Vagina (tissue), 2 donors: ENCODE measurements around the gene ADGRV1. TPM values are rescaled to one million over a fixed set of nuclear protein-coding genes. Genes with fewer than 3 reads are reported as not detected.

Source experiments
- DNase-seq, 2 donors: peaks; one replicate each; pipeline ENCODE4 v3.0.0-alpha.2; 2017; ENCODE audit errors: extremely low spot score in 2 of 2
- H3K27ac ChIP-seq: fragments of 200-600 bp; sonication (generic); one replicate; pipeline ENCODE4 v1.5.1; 2019
- H3K27me3 ChIP-seq: fragments of 200-600 bp; sonication (generic); one replicate; pipeline ENCODE4 v1.5.1; 2019
- H3K36me3 ChIP-seq, 2 donors: fragments of 200-600 bp; sonication (generic); one replicate each; pipeline ENCODE4 v1.5.1; 2017 to 2019
- H3K4me1 ChIP-seq: fragments of 200-600 bp; sonication (generic); one replicate; pipeline ENCODE4 v1.5.1; 2019
- H3K4me3 ChIP-seq, 2 donors: fragments of 200-600 bp; sonication (generic); 1 replicate in 1 of 2; 2 replicates in 1 of 2; pipeline ENCODE4 v1.5.1; 2016 to 2019
- H3K9me3 ChIP-seq: fragments of 200-600 bp; sonication (generic); one replicate; pipeline ENCODE4 v1.5.1; 2019
- CTCF ChIP-seq, 3 experiments: fragments of 450-650 bp in 2 of 3; fragments of 200-600 bp in 1 of 3; sonication (generic) in 1 of 3; IDR thresholded peaks; one replicate each; pipeline ENCODE4 v1.5.1; 2017 to 2019; ENCODE audit warnings: antibody characterized with exemption in 3 of 3, mild to moderate bottlenecking in 2 of 3, moderate library complexity in 2 of 3
- POLR2A ChIP-seq, 2 donors: fragments of 450-650 bp; IDR thresholded peaks; one replicate each; pipeline ENCODE4 v1.6.1; 2017; ENCODE audit warnings: antibody characterized with exemption in 2 of 2, mild to moderate bottlenecking in 2 of 2, moderate library complexity in 2 of 2
- POLR2AphosphoS5 ChIP-seq, 2 donors: sonication (generic); formaldehyde crosslinking; IDR thresholded peaks; one replicate each; pipeline ENCODE4 v1.9.0; 2017; ENCODE audit warnings: antibody characterized with exemption in 2 of 2, mild to moderate bottlenecking in 2 of 2, low read depth in 1 of 2; ENCODE audit not compliant: insufficient read depth in 1 of 2
- intact Hi-C: fragments of 100-400 bp; cut with DNase I; formaldehyde crosslinking; loops from one replicate; pipeline ENCODE4 v1.15.1; 2023
- total RNA-seq: library from RNA; depleted of rRNA; stranded (reverse); fragments of >200 nt; gene quantifications from one replicate; pipeline ENCODE4 v1.2.3, GENCODE V29; 2016

The ADGRV1 gene
- total RNA-seq, 1 donor from 2014 or later: 10.6 TPM

- H3K27ac ChIP-seq: no peak overlapping the region
- no peaks in the 10 kb centered on the region for H3K9me3 ChIP-seq
- intact Hi-C loops: no loop called here
- no peaks in the 10 kb centered on the region for H3K27me3 ChIP-seq
- no peaks in the 10 kb centered on the region for H3K4me1 ChIP-seq
- no peak overlapping the region for H3K4me3 ChIP-seq
- no peaks in the 10 kb centered on the region for H3K36me3 ChIP-seq
- TF ChIP-seq CTCF (IDR thresholded peaks at IDR 0.05) (no peak), POLR2AphosphoS5 (IDR thresholded peaks at IDR 0.05; ENCODE audit: insufficient read depth in 1 of 2, low read depth in 1 of 2) (no peak), POLR2A (IDR thresholded peaks at IDR 0.05) (no peak)
- DNase-seq: no peak
Observed at GRCh38 chr5:90741022-90741564, 182.5 kb downstream of the ADGRV1 start.

GRCh38 chr5:90746119-90746518 is 187.5 kb downstream of the ADGRV1 start:
- DNase-seq: no peak
- intact Hi-C loops: no loop called here
- Histone ChIP-seq H3K4me3 (no peak overlapping the region), H3K27ac (no peak overlapping the region), H3K27me3 (no peaks in the 10 kb centered on the region), H3K9me3 (no peaks in the 10 kb centered on the region), H3K36me3 (no peaks in the 10 kb centered on the region), H3K4me1 (no peaks in the 10 kb centered on the region)
- TF ChIP-seq CTCF (IDR thresholded peaks at IDR 0.05): no peak
- no peak for TF ChIP-seq POLR2AphosphoS5 (IDR thresholded peaks at IDR 0.05; ENCODE audit: insufficient read depth in 1 of 2, low read depth in 1 of 2)
- no peak for TF ChIP-seq POLR2A (IDR thresholded peaks at IDR 0.05)

GRCh38 chr5:90747175-90747574 is 188.6 kb downstream of the ADGRV1 start:
- Histone ChIP-seq H3K27me3 (no peaks in the 10 kb centered on the region), H3K27ac (no peak overlapping the region), H3K36me3 (no peaks in the 10 kb centered on the region), H3K4me3 (no peak overlapping the region), H3K4me1 (no peaks in the 10 kb centered on the region), H3K9me3 (no peaks in the 10 kb centered on the region)
- no peak for DNase-seq
- intact Hi-C loops: no loop called here
- TF ChIP-seq CTCF (IDR thresholded peaks at IDR 0.05) (no peak), POLR2AphosphoS5 (IDR thresholded peaks at IDR 0.05; ENCODE audit: insufficient read depth in 1 of 2, low read depth in 1 of 2) (no peak), POLR2A (IDR thresholded peaks at IDR 0.05) (no peak)

- Histone ChIP-seq H3K27me3 (no peaks in the 10 kb centered on the region), H3K4me1 (no peaks in the 10 kb centered on the region), H3K36me3 (no peaks in the 10 kb centered on the region), H3K4me3 (no peak overlapping the region), H3K9me3 (no peaks in the 10 kb centered on the region), H3K27ac (no peak overlapping the region)
- intact Hi-C loops: no loop called here
- no peak for TF ChIP-seq CTCF (IDR thresholded peaks at IDR 0.05)
- no peak for TF ChIP-seq POLR2AphosphoS5 (IDR thresholded peaks at IDR 0.05; ENCODE audit: insufficient read depth in 1 of 2, low read depth in 1 of 2)
- TF ChIP-seq POLR2A (IDR thresholded peaks at IDR 0.05): no peak
- no peak for DNase-seq
Observed at GRCh38 chr5:90747693-90748092, 189.1 kb downstream of the ADGRV1 start.

GRCh38 chr5:90759119-90759518 is 200.5 kb downstream of the ADGRV1 start:
- TF ChIP-seq POLR2AphosphoS5 (IDR thresholded peaks at IDR 0.05; ENCODE audit: insufficient read depth in 1 of 2, low read depth in 1 of 2) (no peak), CTCF (IDR thresholded peaks at IDR 0.05) (no peak), POLR2A (IDR thresholded peaks at IDR 0.05) (no peak)
- Histone ChIP-seq H3K27me3 (no peaks in the 10 kb centered on the region), H3K27ac (no peak overlapping the region), H3K4me1 (no peaks in the 10 kb centered on the region), H3K36me3 (no peaks in the 10 kb centered on the region), H3K9me3 (no peaks in the 10 kb centered on the region), H3K4me3 (no peak overlapping the region)
- no peak for DNase-seq
- intact Hi-C loops: no loop called here
